SIG-M5 treated with dmso at 0.1 percent for 504 hours (cell line): ENCODE results near the gene SETD1A.
"Not testable (repeated sequence)": the region's sequence is repeated elsewhere in the genome, so short reads cannot be mapped to it uniquely, and the experiment has no call there.

Source experiments
- DNase-seq: peaks from one replicate; lab custom pipeline; 2025; ENCODE audit not compliant: unreplicated experiment; lab: John Stamatoyannopoulos, UW

SETD1A gene

DNA sequence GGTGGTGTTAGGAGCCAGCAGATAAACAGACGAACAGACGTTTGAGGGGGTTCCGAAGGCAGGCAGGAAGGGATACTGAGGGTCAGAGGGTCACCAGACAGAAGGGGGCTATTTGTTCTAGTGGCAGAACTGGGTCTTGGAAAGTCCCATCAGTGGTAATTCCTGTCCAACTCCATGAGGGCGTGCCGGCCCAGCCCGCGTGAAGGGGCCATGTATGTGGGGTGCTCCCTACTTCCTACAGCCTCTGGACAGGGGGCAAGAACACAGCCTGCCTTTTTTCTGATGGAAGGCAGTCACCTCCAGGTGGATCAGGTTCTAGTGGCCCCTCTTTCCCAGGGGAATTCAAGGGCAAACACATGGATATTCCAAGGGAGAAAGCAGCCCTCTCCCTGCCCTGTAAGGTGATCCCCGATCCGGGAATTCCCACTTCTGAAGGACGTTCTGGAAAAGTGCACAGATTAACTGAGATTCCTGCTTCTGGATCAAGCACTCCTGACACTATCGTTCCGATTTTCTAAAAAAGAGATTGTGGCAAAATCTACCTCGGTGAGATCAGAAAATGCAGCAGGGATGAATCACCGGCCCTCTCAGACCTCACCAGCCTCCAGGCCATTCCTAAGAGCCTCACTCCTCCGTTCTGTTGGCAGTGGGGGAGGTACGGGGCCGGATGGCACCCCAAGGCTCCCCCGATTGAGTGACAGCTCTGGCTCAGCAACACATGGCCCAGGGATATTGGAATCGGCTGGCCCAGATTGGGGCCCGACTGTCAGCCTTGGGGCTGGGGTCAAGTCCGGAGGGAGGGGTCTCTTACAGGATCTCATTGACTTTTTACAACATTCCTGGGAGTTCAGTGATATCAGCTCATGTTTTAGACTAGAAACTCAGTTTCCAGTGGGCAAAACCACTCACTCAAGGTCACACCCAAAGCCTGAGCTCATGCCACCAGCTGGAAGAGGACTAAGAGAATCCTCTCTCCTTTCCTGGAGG lies 40.5 kb downstream of the SETD1A start:
- no peak for DNase-seq

DNA sequence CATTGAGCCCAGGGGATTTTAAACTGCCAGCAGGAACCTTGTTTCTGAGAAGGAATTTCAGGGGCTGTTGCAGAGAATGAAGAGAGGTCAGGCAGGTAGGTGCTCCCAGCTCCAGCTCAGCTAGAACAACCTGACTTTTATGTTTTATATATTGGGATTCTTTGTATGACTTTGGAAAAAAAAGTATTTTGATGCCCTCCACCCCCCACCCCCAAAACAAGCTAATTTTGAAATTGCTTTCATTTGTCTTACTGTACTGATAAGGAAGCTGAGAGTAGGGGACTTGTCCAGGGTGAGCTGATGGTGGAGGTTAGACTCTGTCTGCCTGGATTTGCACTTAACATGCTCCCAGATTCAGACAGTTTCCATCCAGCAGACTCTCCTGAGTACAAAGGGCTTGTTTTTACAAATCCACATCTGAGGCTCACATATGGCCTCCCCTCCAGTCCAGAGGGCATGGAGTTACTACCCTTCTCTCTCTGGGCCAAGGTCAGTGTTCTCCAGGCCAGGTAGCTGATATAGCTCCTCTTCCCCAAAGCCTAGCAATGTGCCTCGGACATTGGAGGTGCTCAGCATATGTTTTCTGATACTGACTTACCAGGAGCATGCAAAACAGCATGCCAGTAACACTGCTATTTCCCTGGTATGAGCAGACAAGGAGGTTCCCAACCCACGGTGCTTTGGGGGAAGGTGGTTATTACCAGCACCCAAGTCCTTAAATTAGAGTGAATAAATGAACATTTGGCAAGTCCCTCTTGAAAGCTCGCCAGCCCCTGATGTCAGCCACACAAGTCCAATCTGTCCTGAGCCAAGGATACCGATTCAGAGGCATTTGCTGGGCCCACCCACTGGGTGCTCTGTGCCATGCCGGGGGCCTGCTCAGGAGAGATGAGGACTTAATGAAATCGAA lies 41.6 kb downstream of the SETD1A start:
- DNase-seq: no peak

DNA sequence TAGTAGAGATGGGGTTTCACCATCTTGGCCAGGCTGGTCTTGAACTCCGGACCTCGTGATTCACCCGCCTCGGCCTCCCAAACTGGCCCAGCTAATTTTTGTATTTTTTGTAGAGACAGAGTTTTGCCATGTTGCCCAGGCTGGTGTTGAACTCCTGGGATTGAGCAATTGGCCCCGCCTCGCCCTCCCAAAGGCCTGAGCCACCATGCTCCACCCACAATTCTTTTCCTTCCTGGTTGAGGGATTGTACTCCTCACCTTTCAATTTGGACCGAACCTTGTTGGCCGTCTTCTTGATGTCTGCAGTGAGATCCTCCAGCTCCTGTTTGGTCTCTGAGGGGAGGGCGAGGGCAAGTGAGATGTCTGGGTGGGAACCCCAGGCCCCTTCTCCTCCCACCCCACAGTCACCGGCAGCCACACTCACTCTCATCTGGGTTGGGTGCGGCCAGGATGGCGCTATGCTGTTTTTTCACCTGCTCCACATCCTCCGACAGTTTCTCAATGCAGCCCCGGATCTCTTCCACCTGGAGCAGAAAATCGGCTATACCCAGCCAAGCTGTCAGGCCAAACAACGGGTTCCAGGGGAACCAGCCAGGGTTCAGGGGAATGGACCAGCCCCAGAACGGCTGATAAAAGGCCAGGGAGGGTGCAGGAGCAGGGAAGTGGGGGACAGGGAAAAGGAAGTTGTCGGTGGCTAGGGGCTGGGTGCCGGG lies 43.3 kb downstream of the SETD1A start:
- no peak for DNase-seq

DNA sequence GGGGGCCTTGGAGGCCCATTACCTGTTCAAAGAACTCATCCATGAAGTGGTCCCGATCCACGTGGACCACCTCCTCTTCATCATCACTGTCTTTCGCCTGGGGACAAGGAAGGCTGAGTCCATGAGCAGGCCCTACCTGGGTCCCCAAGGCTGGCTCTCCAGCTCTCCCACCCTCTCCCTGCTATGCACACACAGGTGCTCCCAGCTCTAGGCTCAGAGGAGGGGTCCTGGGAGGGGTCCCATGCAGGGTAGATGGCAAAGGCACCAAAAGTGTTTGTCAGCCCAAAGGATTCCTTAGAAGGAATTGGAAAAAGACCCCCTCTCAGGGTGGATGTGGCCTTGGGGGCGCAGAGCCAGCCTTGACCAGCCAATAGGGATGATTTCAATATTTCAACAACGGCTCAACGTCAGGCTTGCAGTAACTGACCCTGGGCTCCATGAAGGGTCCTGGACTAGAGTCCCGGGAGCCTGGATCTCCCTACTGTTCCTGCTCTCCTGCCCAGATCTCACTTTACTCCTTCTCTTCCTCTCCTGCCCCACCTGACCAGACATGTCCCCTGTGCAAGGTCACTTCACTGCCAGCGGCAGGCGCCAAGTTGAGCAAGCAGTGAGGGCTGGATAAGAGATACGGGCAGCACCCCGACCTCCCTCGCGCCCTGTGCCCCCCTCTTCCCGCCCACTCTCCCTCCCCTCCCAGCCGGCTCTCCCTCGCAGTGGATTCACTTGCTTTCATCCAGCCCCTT lies 44.1 kb downstream of the SETD1A start:
- DNase-seq: no peak

DNA sequence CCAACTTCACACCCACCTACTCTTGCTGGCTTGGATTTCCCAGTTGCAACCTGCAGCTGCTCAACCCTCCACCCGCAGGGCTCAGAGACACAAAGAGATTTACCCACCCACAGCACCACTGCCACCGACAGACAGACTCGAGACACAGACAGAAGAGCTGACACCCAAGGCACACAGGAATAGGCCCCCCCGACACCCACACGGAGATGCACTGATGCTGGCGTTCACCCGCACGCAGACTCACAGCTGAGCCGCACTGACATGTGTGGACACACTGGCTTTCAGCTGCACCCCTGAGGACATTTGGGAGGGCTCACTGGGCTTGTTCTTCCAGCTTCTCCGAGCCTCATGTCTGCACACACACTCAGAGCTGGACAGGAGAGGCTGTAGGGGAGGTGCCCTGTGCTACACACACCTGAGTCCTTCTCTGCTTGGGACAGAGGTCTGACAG lies 44.7 kb downstream of the SETD1A start:
- DNase-seq: no peak

DNA sequence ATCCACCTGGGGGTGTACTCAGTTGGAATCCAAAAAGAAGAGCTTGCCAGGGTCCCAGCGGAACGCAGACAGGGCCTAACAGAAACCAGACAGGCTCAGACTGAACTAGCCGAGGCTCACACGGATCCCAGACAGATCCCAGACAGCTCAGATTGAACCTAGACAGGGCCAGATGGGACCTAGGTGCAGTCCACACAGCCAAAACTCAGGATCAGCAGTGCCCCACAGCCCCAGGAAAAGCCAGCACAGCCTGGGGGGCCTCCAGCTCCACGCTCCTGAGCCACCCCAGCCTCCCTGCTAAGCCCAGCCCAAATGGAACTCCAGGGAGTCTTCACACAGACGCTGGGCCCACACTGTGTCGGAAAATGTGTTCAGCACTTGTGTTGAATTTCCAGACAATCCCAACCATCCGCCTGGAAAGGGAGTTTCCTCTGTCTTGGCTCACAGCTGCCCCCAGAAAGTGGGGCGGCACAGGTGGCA lies 45.3 kb downstream of the SETD1A start:
- DNase-seq: no peak

DNA sequence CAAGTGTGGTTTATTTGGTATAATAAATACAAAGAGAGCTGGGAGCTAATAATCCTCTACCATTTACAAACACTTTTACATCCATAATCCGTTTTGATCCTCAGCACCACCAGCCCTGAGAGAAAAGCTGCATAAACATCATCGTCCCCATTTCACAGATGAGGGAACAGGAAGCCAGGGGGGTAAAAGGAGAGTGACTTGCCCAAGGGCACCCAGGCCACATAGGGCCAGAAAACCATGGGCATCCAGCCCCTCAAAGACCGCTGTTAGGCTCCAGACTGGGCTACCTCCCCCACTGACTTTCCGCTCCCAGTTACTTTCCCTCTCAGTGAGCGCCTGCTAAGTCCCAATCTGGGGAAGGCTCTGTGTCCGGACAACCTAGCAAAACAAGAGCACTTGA lies 46.2 kb downstream of the SETD1A start:
- no peak for DNase-seq

DNA sequence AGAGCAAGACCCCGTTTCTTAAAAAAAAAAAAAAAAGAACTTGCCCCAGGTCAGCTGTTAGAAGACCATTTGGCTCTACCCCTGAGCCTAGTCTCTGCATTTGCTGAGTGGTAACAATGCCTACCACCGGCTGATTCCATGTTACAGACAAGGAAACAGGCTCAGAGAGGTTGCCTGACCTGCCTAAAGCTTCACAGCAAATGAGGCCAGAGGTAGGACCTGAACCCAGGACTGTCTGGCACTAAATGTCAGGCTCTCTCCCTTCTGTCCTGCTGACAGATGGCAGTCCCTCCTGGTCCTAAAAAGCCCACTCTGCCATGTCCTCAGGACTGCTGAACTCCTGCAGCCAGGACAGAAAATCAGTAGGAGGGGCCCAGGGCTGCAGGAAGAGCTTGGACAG lies 47.1 kb downstream of the SETD1A start:
- DNase-seq: no peak

DNA sequence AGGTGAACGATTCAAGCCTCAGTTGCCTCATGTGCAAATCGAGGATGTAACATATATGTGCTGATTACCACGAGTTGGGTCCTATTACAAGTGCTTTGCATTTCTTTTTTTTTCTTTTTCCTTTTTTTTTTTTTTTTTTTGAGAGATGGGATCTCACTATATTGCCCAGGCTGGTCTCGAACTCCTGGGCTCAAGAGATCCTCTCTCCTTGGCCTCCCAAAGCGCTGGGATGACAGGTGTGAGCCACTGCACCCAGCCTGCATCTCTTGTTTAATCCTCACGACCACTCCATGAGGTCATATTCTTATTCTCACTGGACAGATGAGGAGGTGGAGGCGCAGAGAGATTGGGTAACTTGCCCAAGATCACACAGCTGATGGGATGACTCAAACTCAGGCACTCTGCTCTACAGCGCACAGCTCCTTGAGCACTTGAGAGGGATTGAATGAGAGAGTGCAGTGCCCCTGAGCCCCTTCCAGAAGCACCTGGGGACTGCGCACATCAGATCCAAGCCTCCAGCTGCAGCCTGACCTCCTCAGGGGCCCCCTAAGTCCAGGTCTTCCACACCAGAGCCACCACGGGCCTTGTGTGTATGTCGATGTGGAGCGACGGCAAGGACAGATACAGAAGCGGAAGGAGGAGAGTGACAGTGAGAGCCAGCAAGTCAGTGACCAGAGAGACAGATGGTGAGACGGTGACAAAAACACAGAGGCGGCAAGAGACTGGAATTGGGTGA lies 48.0 kb downstream of the SETD1A start:
- DNase-seq: no peak

DNA sequence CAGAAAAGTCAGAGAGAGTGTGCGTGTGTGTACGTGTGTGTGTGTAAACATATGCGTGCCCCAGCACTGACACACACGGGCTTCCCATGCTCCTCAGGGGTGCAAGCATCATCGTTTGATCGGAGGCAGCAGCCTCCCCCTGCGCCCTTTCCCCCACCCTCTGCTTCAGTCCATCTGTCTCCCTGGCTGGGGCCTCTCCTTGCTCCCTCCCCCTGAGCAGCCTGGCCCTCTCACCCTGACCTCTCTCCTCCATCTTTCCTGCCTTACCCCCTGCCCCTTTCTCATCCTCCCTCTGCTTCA lies 48.5 kb downstream of the SETD1A start:
- DNase-seq: no peak

DNA sequence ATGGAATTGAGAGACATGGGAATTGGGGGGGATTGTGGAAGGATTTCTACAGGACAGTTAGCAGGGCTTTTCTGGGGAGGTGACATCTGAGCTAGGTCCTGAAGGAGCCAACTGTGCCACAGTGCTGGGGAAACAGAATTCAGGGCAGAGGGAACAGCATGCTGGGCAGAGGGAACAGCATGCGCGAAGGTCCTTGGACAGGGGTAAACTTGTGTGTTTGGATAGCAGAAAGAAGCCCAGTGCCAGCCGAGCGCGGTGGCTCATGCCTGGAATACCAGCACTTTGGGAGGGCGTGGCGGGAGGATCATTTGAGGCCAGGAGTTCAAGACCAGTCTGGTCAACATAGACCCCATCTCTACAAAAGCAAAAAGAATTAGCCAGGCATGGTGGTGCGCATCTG lies 49.0 kb downstream of the SETD1A start:
- DNase-seq: no peak

DNA sequence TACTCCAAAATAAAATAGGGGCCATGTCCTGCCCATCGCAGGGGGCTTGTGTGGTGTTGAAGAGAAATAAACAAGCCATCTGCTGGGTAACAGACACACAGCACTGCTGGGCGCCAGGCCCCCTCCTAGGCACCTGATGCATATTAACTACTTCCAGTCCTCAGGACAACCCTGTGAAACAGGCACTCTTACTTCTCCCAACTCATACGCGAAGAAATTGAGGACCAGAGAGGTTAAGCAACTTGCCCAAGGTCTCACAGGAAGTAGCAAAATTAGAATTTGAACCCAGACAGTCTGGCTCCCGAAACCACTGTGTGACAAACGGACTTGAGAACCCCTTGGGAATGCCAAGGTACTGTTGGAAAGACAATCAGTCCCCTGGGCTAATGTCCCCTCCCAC lies 50.1 kb downstream of the SETD1A start:
- no peak for DNase-seq

DNA sequence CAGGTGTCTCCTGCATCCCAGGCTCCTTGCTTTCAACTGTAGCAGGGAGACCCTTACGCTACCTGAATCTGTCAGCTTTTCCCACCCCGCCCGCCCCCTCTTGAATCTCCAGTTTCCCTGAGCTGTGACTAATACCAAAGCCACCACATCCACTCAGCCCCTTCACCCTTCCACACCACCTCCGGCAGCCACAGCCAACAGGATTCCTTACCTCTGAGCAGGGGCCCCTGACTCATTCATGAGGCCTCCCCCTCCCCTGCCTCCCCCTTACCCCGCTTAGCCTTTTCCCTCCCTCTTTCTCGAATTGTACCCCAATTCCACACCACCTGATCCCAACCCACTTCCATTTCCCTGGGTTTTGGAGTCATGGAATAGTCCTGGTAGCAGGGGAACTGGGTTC lies 50.6 kb downstream of the SETD1A start:
- no peak for DNase-seq

DNA sequence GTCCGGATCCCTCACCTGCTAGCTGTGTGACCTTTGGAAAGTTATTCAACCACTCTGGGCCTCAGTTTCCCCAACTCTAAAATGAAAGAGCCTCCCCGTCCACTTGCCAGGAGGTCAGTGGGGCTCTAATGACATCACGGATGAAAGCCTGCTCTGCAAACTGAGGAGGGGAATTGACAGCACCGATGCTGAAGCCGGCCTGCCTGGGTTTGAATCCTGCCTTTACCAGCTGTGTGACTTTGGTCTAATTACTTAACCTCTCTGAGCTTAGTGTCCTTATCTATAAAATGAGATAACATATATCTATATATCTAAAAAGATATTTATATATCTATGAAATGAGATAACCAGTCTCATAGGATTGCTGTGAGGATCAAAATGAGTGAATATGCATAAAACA lies 51.0 kb downstream of the SETD1A start:
- no peak for DNase-seq

DNA sequence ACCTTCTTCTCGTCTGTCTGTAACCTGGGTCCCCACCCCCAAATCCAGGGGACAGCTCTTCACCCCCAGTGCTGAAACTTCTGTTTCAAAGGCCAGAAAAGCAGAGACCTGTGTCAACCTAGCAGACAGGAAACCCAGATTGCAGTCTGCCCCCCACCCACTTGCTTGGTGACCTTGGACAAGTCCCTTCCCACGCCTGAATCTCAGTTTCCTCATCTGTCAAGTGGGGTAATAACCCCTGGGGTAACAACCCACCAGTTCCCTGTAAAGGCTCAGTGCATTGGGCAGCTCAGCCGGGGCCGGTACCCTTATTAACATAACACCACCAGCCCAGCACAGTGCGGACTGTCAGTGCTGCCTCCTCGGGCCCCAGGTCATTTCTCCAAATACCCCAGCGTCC lies 51.6 kb downstream of the SETD1A start:
- DNase-seq: no peak

DNA sequence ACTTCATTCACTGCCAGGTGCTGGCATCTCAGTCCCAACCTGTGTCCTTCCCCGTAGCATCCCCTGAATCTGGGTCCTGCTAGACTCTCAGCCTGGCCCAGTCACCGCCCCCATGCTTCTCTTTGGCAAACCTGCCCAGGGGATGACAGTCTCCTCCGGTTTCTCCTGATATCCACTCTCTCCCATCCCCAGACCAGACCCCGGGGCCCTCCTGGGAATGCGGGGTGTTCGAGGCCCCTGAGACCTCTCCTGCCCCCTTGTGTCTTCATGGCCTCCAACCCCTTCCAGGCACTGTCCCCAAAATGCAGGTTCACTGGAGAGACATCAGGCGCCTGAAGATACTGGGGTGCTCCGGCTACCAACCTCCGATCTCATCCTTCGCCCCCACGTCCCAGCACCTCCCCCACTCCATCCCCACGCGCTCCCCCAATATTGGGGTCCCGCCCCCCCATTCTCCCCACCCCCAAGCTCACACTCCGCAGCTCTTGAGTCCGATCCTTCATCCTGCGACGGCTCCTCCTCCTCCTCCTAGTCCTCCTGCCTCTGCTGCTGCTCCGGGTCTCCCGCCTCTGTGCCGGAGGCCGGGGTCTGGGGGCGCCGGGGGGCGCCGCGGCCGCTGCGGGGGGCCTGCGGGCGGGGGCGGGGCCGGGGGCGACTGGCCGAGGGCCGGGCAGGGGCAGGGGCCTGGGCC lies 52.5 kb downstream of the SETD1A start:
- DNase-seq: no peak

DNA sequence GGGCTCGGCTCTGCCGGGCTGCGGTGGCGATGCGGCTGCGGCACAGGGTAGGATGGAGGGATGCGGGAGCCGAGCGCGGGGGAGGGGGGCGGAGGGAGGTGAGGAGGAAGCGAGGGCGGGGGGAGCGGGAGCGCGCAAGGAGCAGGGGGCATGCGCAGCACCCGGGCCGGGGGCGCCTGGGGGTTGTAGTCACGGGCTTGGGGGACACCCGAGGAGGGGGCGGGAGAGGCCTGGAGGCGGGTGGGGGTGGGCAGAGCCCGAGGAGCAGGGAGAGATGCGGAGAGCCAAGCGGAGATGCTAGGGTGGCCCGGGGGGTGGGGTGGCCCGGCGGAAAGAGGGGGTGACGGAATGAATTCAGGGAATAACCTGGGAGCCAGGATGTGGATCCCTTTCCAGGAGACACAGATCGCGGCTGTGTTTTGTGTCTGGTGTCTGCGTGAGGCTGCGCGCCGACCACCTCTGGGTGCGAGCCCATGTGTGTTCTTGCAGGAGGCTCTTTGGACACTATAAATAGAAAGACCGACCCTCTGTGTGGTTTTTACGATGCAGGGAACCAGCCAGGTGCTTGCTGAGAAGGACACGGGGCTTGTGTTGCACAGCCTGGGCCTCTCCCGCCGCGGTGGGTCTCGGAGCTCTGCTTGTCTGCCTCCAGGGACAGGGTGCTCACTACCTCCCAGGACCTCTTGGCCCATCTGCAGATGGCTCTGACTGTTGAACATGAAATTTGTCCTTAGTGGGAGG lies 53.2 kb downstream of the SETD1A start, which contains the start of gene STX1B:
Gene STX1B, minus strand, starts transcription at position 54 of the 741 bp plus-strand sequence. CDS start 242 bp downstream, outside the sequence.
- no peak for DNase-seq

DNA sequence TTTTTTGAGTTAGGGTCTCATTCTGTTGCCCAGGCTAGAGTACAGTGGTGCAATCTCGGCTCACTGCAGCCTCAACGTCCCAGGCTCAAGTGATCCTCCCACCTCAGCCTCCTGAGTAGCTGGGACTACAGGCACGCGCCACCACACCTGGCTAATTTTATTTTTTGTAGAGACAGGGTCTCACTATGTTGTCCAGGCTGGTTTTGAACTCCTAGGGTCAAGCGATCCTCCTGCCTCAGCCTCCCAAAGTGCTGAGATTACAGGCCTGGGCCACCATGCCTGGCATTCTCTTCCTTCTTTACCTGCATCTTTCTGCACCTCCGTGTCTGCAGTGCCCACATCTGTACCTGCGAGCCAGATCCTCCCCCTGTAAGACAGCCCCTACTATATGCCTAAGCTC lies 54.3 kb downstream of the SETD1A start:
- DNase-seq: not testable (repeated sequence)
